HEK293 (cell line): Measurements from ENCODE around the gene MAGOH.
A peak's percentile ranks its signal among the peaks of the same experiment; 100 is the strongest.

ENCODE experiments used
- CTCF ChIA-PET: fragments of 350-600 bp; formaldehyde crosslinking; extraction: SDS; loops from one replicate; lab custom pipeline; 2021; ENCODE audit warnings: antibody characterized with exemption; lab: Yijun Ruan, JAX
- POLR2A ChIA-PET: fragments of 300-600 bp; formaldehyde crosslinking; extraction: SDS; loops from one replicate; lab custom pipeline; 2020; ENCODE audit warnings: antibody characterized with exemption, inconsistent platforms; lab: Yijun Ruan, JAX
- H3K27ac ChIP-seq: fragments of 200-500 bp; sonication (Bioruptor generic); 2 replicates; pipeline ENCODE4 v1.5.1; 2014; ENCODE audit warnings: low read depth, low read length, control low read depth, inconsistent platforms; ENCODE audit errors: extremely low read depth
- H3K36me3 ChIP-seq, 2 experiments: fragments of 200-500 bp in 1 of 2; sonication (Bioruptor generic) in 1 of 2; 1 replicate in 1 of 2; 2 replicates in 1 of 2; pipeline ENCODE4 v1.5.1; 2014 to 2017; ENCODE audit warnings: inconsistent platforms in 2 of 2, low read length in 2 of 2; ENCODE audit not compliant: control insufficient read depth in 2 of 2, insufficient read depth in 1 of 2
- H3K4me1 ChIP-seq: fragments of 200-500 bp; sonication (Bioruptor generic); 2 replicates; pipeline ENCODE4 v1.5.1; 2014; ENCODE audit warnings: mild to moderate bottlenecking, low read length, inconsistent platforms; ENCODE audit not compliant: control insufficient read depth, insufficient read depth
- H3K4me3 ChIP-seq: 2 replicates; pipeline ENCODE4 v1.5.1; 2011; ENCODE audit warnings: low read depth, mild to moderate bottlenecking, control low read depth, low read length, moderate library complexity
- H3K9me3 ChIP-seq: fragments of 200-500 bp; sonication (Bioruptor generic); 2 replicates; pipeline ENCODE4 v1.5.1; 2014; ENCODE audit warnings: low read depth, low read length, inconsistent platforms; ENCODE audit not compliant: control insufficient read depth, insufficient read depth
- CTCF ChIP-seq: fragments of 450-650 bp; formaldehyde crosslinking; IDR thresholded peaks from 2 replicates; pipeline ENCODE4 v1.5.1; 2016; ENCODE audit warnings: missing biosample characterization, missing genetic modification characterization
- KLF10 ChIP-seq: fragments of 450-650 bp; IDR thresholded peaks from 2 replicates; pipeline ENCODE4 v1.5.1; 2018; ENCODE audit warnings: missing biosample characterization, mild to moderate bottlenecking, missing genetic modification characterization
- PRDM1 ChIP-seq: fragments of 450-650 bp; formaldehyde crosslinking; IDR thresholded peaks from 2 replicates; pipeline ENCODE4; 2016; ENCODE audit warnings: missing biosample characterization, missing genetic modification characterization
- SP7 ChIP-seq: fragments of 450-650 bp; formaldehyde crosslinking; IDR thresholded peaks from 2 replicates; pipeline ENCODE4 v1.5.1; 2016; ENCODE audit warnings: missing biosample characterization, missing genetic modification characterization
- TCF7L2 ChIP-seq: IDR thresholded peaks from 2 replicates; pipeline ENCODE4 v1.6.1; 2011; ENCODE audit warnings: low read depth, mild to moderate bottlenecking, inconsistent platforms, low read length, moderate library complexity, borderline replicate concordance
- ZBTB11 ChIP-seq: fragments of 450-650 bp; formaldehyde crosslinking; conservative IDR thresholded peaks from 2 replicates; pipeline ENCODE4 v1.5.1; 2016; ENCODE audit warnings: low read depth, missing biosample characterization, missing genetic modification characterization
- ZIC2 ChIP-seq: fragments of 450-650 bp; formaldehyde crosslinking; IDR thresholded peaks from 2 replicates; pipeline ENCODE4 v1.5.1; 2016; ENCODE audit warnings: missing biosample characterization, missing genetic modification characterization
- ZNF114 ChIP-seq: fragments of 450-650 bp; formaldehyde crosslinking; IDR thresholded peaks from 2 replicates; pipeline ENCODE4 v1.5.0; 2017; ENCODE audit warnings: missing biosample characterization, missing genetic modification characterization
- ZNF140 ChIP-seq: fragments of 450-650 bp; formaldehyde crosslinking; IDR thresholded peaks from 2 replicates; pipeline ENCODE4 v1.5.1; 2016; ENCODE audit warnings: missing biosample characterization, missing genetic modification characterization
- ZNF211 ChIP-seq: fragments of 450-650 bp; formaldehyde crosslinking; IDR thresholded peaks from 2 replicates; pipeline ENCODE4 v1.5.1; 2016; ENCODE audit warnings: low read depth, missing biosample characterization, missing genetic modification characterization
- ZNF362 ChIP-seq: fragments of 450-650 bp; formaldehyde crosslinking; IDR thresholded peaks from 2 replicates; pipeline ENCODE4 v1.5.1; 2016; ENCODE audit warnings: missing biosample characterization, missing genetic modification characterization
- ZNF423 ChIP-seq: fragments of 450-650 bp; formaldehyde crosslinking; IDR thresholded peaks from 2 replicates; pipeline ENCODE4 v1.5.1; 2016; ENCODE audit warnings: missing biosample characterization, missing genetic modification characterization
- ZNF530 ChIP-seq: fragments of 450-650 bp; formaldehyde crosslinking; IDR thresholded peaks from 2 replicates; pipeline ENCODE4 v1.5.1; 2016; ENCODE audit warnings: low read depth, missing biosample characterization, missing genetic modification characterization
- ZNF555 ChIP-seq: fragments of 450-650 bp; formaldehyde crosslinking; conservative IDR thresholded peaks from 2 replicates; pipeline ENCODE4 v1.5.1; 2017; ENCODE audit warnings: missing biosample characterization, mild to moderate bottlenecking, missing genetic modification characterization, inconsistent platforms
- ZNF624 ChIP-seq: fragments of 450-650 bp; formaldehyde crosslinking; IDR thresholded peaks from 2 replicates; pipeline ENCODE4 v1.5.1; 2017; ENCODE audit warnings: missing biosample characterization, missing genetic modification characterization
- ZNF654 ChIP-seq: fragments of 450-650 bp; formaldehyde crosslinking; IDR thresholded peaks from 2 replicates; pipeline ENCODE4 v1.5.1; 2016; ENCODE audit warnings: low read depth, missing biosample characterization, missing genetic modification characterization
- ZNF670 ChIP-seq: fragments of 450-650 bp; formaldehyde crosslinking; IDR thresholded peaks from 2 replicates; pipeline ENCODE4 v1.5.1; 2016; ENCODE audit warnings: missing biosample characterization, missing genetic modification characterization, low read depth
- ZNF677 ChIP-seq: fragments of 450-650 bp; IDR thresholded peaks from 2 replicates; pipeline ENCODE4 v1.5.0; 2018; ENCODE audit warnings: missing biosample characterization, mild to moderate bottlenecking, missing genetic modification characterization, moderate library complexity
- ZNF76 ChIP-seq: fragments of 450-650 bp; formaldehyde crosslinking; IDR thresholded peaks from 2 replicates; pipeline ENCODE4; 2016; ENCODE audit warnings: low read depth, missing biosample characterization, missing genetic modification characterization, borderline replicate concordance
- ZNF785 ChIP-seq: fragments of 450-650 bp; formaldehyde crosslinking; IDR thresholded peaks from 2 replicates; pipeline ENCODE4 v1.5.1; 2016; ENCODE audit warnings: missing biosample characterization, missing genetic modification characterization
- ZSCAN30 ChIP-seq: fragments of 450-650 bp; IDR thresholded peaks from 2 replicates; pipeline ENCODE4 v1.5.1; 2018; ENCODE audit warnings: missing biosample characterization, mild to moderate bottlenecking, missing genetic modification characterization, moderate library complexity
- ZXDB ChIP-seq: fragments of 450-650 bp; formaldehyde crosslinking; IDR thresholded peaks from 2 replicates; pipeline ENCODE4 v1.5.1; 2016; ENCODE audit warnings: missing biosample characterization, missing genetic modification characterization
- TF ChIP-seq, protein P1 (sequence below): fragments of 450-650 bp; formaldehyde crosslinking; IDR thresholded peaks from 2 replicates; pipeline ENCODE4 v1.5.1; 2017; ENCODE audit warnings: missing biosample characterization, missing genetic modification characterization
- TF ChIP-seq, protein P2 (sequence below): fragments of 450-650 bp; formaldehyde crosslinking; IDR thresholded peaks from 2 replicates; pipeline ENCODE4 v1.5.1; 2017; ENCODE audit warnings: missing biosample characterization, missing genetic modification characterization

Gene MAGOH

GRCh38 chr1:53278298-53278725 lies 40.0 kb upstream of the MAGOH start:
- peak; percentile 54 for TF ChIP-seq CTCF (tag by site-specific recombination)
- TF ChIP-seq ZNF423 (tag by site-specific recombination), result no peak
- TF ChIP-seq, protein P1, sequence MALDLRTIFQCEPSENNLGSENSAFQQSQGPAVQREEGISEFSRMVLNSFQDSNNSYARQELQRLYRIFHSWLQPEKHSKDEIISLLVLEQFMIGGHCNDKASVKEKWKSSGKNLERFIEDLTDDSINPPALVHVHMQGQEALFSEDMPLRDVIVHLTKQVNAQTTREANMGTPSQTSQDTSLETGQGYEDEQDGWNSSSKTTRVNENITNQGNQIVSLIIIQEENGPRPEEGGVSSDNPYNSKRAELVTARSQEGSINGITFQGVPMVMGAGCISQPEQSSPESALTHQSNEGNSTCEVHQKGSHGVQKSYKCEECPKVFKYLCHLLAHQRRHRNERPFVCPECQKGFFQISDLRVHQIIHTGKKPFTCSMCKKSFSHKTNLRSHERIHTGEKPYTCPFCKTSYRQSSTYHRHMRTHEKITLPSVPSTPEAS, result peak; percentile 16; the same call in 1 of the 2 replicates
- TF ChIP-seq TCF7L2, result no peak
- TF ChIP-seq ZSCAN30, result 0 out of 2 replicates have a peak, but pooled peaks have one; percentile 10
- TF ChIP-seq ZNF555 (tag by site-specific recombination), result no peak
- no peak for TF ChIP-seq ZNF76
- TF ChIP-seq ZNF677 (tag by site-specific recombination), result no peak
- TF ChIP-seq ZNF785, result no peak
- TF ChIP-seq ZBTB11 (tag by site-specific recombination), result no peak
- TF ChIP-seq ZNF654 (tag by site-specific recombination), result peak; percentile 86
- no peak for TF ChIP-seq ZNF670 (tag by site-specific recombination)
- no peak for TF ChIP-seq ZNF140 (tag by site-specific recombination)
- TF ChIP-seq SP7 (tag by site-specific recombination), result 0 out of 2 replicates have a peak, but pooled peaks have one; percentile 13
- TF ChIP-seq ZNF624 (tag by site-specific recombination), result no peak
- TF ChIP-seq ZNF530 (tag by site-specific recombination), result no peak
- no peak for TF ChIP-seq ZNF114 (tag by site-specific recombination)
- TF ChIP-seq PRDM1 (tag by site-specific recombination), result peak; percentile 80
- Histone ChIP-seq H3K9me3 (no peaks in the 10 kb centered on the region), H3K27ac (no peak overlapping the region), H3K4me3 (no peak overlapping the region), H3K4me1 (no peaks in the 10 kb centered on the region), H3K36me3 (peaks cover 0 to 5% of the 10 kb centered on the region in 2 experiments; a peak in 1 of 3 replicates)
- ChIA-PET POLR2A (interaction anchor here (0.5 to 1.1 kb wide), 2 partner anchors 115 to 1225 kb away, joined by 3 read pairs; no protein-coding TSS in a partner anchor), CTCF (interaction anchor here (0.6 to 4.7 kb wide), 33 partner anchors 11 to 475 kb away, joined by 3 to 172 read pairs (median 4); no protein-coding TSS in a partner anchor)

DNA sequence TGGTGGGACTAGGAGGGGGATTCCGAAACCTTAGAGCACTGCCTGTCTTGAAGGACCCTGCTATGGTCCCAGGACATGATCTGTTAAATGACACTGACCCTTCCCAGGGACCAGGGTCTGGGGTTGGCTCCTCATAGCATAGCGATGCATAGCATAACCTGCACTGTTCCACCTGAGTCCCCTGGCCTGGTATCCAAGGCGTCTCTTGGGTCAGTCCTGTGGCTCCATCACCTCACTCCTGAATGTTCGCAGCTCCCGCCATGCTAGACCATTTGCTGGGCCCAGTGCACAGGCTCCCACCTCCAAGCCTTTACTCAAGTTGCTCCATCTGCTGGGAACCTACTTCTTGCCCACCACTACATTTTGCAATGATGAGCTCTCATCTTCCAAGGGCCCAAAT lies 39.0 kb upstream of the MAGOH start:
- no peak overlapping the region for H3K4me3 ChIP-seq
- ChIA-PET CTCF (interaction anchor here (1.1 to 4.7 kb wide), 13 partner anchors 10 to 207 kb away, joined by 3 to 172 read pairs (median 8); no protein-coding TSS in a partner anchor), POLR2A (no interaction called here)
- H3K4me1 ChIP-seq, result no peaks in the 10 kb centered on the region
- no peak overlapping the region for H3K27ac ChIP-seq
- H3K36me3 ChIP-seq, result peaks cover 0 to 8% of the 10 kb centered on the region in 2 experiments; a peak in 1 of 3 replicates
- no peaks in the 10 kb centered on the region for H3K9me3 ChIP-seq
- TF ChIP-seq ZXDB (tag by site-specific recombination) (no peak), ZIC2 (tag by site-specific recombination) (no peak), ZNF211 (tag by site-specific recombination) (no peak), ZNF362 (tag by site-specific recombination) (no peak), ZNF677 (tag by site-specific recombination) (no peak), KLF10 (tag by site-specific recombination) (no peak)
- TF ChIP-seq, protein P2, sequence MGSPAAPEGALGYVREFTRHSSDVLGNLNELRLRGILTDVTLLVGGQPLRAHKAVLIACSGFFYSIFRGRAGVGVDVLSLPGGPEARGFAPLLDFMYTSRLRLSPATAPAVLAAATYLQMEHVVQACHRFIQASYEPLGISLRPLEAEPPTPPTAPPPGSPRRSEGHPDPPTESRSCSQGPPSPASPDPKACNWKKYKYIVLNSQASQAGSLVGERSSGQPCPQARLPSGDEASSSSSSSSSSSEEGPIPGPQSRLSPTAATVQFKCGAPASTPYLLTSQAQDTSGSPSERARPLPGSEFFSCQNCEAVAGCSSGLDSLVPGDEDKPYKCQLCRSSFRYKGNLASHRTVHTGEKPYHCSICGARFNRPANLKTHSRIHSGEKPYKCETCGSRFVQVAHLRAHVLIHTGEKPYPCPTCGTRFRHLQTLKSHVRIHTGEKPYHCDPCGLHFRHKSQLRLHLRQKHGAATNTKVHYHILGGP, result no peak
